GM18502 (cell line): ENCODE measurements around the gene COPG1.

ENCODE experiments used
- ATAC-seq: cut with Tn5 transposase; IDR thresholded peaks from one replicate; pipeline ENCODE4 v1.9.1; 2021; ENCODE audit warnings: mild to moderate bottlenecking; ENCODE audit not compliant: unreplicated experiment, poor library complexity

The COPG1 gene

GRCh38 chr3:129312671-129313414, 63.4 kb downstream of the COPG1 start:
- ATAC-seq = no peak

GRCh38 chr3:129313415-129313664, 63.9 kb downstream of the COPG1 start:
- ATAC-seq = no peak

DNA sequence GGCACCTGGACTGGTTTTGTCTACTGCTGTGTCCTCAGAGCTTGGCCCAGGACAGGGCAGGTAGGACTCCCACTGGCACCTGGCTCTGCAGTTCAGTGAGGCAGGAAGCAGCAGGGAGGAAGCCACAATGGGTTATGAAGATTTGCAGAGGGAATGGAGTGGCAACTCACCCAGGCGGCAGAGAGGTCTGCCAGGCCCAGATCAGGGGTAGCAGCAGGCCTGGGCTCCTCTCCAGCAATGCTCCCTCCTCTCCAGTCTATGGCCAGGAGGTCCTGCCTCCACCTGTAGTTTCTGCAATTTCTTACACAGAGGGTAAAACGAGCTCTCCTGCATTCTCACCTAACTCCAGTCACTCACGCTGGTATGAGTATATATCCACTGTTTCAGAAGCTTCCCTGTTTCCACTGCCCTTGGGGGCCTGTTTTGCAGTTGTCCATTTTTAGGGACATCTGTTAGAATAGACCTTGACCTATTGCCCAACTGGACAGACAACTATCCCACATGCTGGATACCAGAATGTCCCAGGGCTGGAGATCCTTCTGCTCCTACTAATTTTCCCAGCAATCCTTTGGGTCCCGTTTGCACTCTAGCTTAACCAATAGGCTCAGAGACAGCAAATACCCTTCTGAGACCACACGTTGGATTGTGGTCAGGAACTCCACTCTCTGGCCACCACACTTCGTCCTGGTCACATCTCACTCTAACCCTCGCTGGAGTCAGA, 64.4 kb downstream of the COPG1 start:
- ATAC-seq = no peak

GRCh38 chr3:129314386-129315222, 65.2 kb downstream of the COPG1 start:
- ATAC-seq = no peak

- ATAC-seq = no peak
Observed at GRCh38 chr3:129315223-129315997, 66.0 kb downstream of the COPG1 start.

GRCh38 chr3:129315998-129316247, 66.5 kb downstream of the COPG1 start:
- no peak for ATAC-seq

- peak; percentile 42 for ATAC-seq
Observed at GRCh38 chr3:129316248-129317013, 67.0 kb downstream of the COPG1 start.

- no peak for ATAC-seq
Observed at GRCh38 chr3:129317014-129317771, 67.8 kb downstream of the COPG1 start.

DNA sequence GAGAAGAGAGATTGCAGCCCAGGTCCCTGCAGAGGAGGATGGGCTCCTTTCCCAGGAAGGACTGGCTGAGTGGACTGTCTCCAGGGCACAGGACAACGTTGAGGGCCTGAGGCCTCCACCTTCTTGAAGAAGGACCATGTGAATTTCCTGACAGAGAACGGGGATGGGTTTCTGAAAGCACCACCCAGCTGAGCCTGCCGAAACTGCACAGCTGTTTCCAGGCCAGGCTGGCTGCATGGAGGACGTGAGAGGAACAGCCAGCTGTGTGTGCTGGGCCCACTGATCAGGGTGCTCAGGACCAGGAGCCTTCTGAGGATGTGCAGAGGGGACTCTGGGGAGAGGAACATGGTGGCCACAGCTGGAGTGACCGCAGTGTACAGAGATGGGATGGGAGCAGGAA, 68.4 kb downstream of the COPG1 start:
- no peak for ATAC-seq

GRCh38 chr3:129318921-129319320, 69.5 kb downstream of the COPG1 start:
- ATAC-seq = no peak

GRCh38 chr3:129320261-129320660, 70.9 kb downstream of the COPG1 start:
- ATAC-seq = no peak

- ATAC-seq = no peak
Observed at GRCh38 chr3:129320825-129321487, 71.5 kb downstream of the COPG1 start.

GRCh38 chr3:129321887-129322286, 72.5 kb downstream of the COPG1 start:
- ATAC-seq = no peak

GRCh38 chr3:129323651-129324294, 74.4 kb downstream of the COPG1 start:
- no peak for ATAC-seq

DNA sequence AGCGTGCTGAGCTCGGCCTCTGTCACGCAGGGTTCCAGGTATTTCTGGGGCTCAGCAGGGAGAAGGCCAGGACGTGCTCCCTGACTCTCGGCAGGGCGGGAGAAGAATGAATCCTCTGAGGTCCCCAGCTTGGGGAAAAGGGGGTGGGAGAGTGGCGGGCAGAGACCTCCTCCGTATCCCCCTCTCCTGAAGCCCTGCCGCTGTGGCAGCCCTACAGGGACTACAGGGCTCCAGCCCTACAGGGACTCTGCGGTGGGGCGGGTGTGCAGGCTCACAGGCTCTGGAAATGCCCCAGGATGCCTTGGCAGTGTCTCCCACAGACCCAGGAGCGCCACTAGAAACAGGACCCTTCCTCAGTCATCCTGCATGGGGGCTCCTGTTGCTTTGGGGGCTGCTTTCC, 75.4 kb downstream of the COPG1 start:
- no peak for ATAC-seq

DNA sequence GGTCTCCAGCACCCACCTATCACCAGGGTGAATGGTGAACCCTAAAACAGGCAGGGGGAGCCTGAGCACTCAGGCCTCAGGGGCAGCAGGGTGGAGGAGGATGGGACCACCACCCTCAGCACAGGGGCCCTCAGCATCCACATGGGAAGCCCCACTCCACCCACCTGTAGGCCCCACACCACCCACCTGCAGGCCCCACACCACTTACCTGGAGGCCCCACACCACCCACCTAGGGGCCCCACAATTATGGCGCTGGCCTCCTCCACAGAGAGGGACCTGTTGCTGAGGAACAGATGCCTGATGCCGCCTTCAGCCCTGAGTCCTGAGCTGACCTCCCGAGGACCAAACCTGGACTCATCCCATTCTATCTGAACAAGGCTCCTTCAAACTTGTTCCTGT, 76.0 kb downstream of the COPG1 start:
- no peak for ATAC-seq

DNA sequence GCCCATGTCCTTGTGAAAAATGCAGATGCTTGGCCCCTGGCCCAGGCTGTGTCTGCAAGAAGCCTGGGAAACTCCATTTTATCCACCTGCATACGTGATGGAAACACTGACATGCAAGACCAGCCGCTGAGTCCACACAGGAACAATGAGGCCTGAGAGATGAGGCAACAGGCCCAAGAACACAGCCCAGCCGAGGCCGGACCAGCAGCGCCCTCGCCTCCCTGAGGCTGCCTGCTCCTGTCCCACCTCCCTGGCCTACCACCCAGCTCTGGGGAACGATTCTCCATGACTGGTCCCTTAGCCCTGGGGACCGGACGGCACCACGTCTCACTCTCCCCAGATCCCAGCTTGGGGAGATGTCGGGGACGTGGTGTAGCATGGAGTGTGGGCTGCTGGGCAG, 76.7 kb downstream of the COPG1 start:
- no peak for ATAC-seq

GRCh38 chr3:129326595-129326994, 77.2 kb downstream of the COPG1 start:
- no peak for ATAC-seq
